ENCODE measurements around the gene PSMA8. TPM values are rescaled to one million over a fixed set of nuclear protein-coding genes. Genes with fewer than 3 reads are reported as not detected.
"Not testable (repeated sequence)": the region's sequence is repeated elsewhere in the genome, so short reads cannot be mapped to it uniquely, and the experiment has no call there.

The PSMA8 gene
- total RNA-seq (2014; rRNA removed; shearing (Covaris generic)) = 0.15 TPM in 1 of 2 replicates, not detected in the other

DNA sequence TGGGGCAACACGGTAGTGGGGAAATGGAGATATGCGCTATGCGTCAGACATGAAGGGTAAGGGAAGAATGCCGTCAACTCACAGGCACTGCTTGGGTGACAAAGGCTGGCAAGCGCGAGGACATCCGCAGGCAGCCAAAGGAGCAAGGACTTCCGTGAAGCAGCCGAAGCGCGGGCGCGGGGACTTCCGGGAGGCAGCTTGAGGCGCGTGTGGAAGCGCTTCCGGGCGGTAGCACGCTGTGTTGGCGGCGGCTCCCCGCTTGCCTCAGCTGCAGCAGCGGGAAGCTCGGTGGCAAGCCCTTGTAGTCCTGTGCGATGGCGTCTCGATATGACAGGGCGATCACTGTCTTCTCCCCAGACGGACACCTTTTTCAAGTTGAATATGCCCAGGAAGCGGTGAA, at the start of gene PSMA8:
TSS of gene PSMA8 (plus strand) at position 218 of the 400 bp plus-strand sequence. CDS start at position 315, 97 bp downstream.
- DNase-seq (ENCODE audit: low read depth) = no peak

DNA sequence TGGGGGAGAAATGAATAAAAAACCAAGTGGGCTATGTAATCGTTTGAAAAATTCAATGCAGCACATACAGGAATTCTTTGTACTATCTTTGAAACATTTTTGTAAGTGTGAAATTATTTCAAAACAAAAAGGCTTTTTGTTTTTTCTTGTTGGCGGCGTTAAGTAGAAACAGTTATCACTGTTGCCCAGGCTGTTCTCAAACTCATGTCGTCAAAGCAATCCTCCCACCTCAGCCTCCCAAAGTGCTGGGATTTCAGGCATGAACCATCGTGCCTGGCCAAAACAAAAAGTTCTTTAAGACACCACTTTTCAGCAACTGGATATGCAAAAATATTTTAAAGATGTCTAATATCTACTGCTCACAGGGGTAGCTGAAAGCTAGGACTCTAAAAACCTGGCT, 48.6 kb upstream of the PSMA8 start:
- DNase-seq (ENCODE audit: low read depth) = no peak

DNA sequence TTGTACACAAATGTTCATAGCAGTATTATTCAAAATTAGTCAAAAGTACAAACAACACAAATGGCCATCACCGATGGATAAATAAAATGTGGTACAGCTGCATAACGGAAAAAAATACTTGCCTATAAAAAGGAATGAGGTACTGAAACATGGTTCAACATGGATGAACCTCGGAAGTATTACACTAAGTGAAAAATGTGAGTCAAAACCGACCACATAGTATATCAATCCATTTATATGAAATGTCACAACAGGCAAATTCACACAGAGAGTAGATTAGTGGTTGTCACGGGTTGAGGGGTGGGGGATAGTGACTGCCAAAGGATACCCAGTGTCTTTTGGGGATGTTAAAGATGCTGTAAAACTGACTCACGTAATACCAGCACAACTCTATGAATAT, 46.7 kb upstream of the PSMA8 start:
- no peak for DNase-seq (ENCODE audit: low read depth)

DNA sequence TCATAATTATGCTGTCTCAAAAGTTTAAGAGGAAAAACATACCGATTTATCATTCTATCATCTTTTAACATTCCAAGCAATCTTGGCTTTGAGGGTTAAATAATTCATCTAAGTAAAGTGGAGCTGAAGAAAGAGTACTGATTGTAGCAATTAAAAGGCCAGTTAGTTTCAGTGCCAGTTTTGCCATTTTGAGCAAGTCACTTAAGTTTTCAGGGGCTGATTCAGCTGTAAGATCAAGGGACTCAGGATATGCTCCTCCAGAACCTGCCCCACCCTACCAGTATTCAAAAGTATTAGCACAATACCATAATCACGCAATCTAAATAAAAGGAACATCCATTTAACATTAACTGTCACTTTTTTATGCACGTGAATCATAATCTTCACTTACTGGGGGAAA, 45.2 kb upstream of the PSMA8 start:
- DNase-seq (ENCODE audit: low read depth) = peak; percentile 6

DNA sequence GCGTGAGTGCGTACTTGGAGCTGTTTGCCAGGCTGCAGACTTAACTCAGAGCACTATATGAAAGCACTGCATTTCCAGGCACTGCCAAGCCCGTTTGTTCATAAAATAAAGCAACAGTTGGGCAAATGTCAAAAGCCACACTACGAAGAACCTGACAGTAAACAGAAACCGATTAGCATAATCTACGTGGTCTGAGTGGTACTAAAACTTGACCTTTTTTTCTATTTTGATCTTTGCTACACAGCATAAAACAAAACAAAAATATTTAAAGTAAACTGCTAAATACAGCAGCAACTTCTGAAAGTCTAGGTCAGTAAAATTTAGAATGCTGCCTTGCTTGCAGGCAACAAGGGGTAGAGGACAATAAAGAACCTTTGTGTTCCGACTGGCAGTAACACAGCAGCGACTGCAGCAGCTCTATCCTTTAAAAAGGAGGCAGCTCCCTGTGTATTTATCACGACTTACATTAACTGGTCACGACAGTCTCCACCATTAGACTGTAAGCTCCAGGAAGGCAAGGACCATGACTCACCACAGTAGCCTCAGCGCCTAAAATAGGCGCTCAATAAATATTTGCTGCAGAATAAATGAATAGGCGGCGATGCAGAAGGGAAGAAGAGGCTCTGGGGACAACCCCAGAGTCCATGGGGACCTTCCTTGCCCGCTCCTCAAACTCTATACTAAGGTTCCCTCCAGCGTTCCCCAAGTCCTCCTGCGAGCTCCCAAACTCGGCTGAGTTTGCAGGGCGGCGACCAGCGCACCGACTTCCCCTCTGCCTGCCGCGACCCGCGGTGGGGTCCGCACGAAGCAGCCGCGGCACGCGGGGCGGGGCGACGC, 44.2 kb upstream of the PSMA8 start:
- DNase-seq (ENCODE audit: low read depth) = peak; percentile 48

DNA sequence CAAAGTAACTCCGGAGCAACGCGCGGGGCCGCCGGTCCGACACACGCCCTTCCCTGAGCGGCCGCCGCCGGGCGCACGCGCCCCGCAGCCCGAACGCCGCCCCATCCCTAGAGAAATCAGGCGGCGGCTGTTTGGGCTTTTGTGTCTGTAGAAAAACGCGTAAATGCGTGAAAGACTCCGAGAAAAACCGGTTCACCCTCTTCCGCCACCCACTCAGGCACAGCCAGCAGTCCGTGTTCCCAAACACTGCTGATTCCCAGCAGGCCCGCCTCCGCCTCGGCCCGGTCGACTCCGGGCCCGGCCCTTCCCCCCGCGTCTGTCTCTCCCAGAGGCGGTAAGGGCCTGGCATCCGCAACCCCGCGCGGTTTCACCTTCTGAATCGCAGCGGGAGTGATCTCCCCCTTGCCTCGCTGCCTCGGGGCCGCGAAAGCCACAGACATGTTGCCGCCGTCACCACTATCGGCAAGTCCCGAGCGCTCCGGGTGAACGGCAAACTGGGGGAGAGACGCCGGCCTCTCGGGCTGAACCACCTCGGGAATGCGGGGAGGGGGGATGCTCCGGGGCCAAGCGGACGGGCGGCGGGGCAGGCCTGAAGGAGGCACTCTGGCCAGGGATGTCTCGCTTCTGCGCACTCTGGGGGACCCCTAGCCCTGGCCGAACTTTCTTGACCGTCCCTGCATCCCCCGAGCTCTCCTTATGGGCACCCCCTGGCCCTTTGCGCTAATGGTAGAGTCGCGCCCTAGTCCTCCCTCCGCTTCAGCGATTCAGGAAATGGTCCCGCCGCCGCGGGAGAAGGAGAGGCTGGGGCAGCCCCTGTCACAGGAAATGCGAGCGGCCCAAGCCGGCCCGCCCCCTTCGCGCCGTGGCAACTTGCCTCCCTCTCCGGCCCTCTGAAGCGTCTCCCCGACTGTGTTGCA, 43.3 kb upstream of the PSMA8 start, which contains the start of gene SS18:
TSS of gene SS18 (minus strand) at position 484 of the 917 bp plus-strand sequence. CDS start at position 440, 44 bp downstream.
- DNase-seq (ENCODE audit: low read depth) = peak; percentile 94

DNA sequence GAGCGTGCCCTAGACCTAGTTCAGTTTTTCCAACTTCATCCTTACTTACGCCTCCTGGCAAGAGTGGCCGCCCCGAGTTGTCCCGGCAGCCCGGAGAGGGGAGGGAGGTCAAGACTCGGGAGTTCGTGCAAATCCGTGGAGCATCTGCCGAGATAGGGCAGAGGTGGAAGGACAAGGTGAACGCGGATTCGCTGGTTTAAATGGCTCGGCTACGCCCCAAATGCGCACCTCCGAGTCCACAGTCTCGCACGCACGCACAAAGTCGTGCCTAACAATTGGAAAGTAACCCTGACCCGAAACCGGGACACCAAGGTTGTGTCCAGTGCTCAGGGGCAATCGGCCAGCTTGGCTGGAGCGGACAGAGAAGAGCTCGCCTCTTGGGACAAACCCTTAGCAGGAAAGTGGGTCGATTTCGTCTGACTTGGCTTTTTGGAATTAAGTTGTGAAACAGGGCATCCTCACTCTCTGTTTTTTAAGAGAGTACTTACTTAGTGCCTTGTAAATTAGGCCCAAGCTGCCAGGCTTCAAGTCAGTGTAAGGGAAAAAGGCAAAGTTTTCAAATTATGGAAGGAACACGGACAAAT, 42.5 kb upstream of the PSMA8 start:
- DNase-seq (ENCODE audit: low read depth) = peak; percentile 81

DNA sequence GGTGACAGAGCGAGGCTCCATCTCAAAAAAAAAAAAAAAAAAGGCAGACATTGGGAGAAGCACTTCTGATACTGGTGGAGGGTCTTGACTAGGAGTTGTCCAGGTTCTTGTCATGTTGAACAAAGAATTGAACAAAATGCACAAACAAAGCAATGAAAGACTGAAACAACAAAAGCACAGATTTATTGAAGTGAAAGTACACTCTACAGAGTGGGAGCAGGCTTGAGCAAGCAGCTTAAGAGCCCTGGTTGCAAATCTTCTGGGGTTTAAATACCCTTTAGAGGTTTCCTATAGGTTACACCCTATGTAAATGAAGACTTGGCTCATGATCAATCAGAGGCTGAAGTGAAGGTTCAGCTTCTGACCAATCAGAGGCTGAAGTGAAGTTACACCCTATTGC, 36.8 kb upstream of the PSMA8 start:
- no peak for DNase-seq (ENCODE audit: low read depth)

DNA sequence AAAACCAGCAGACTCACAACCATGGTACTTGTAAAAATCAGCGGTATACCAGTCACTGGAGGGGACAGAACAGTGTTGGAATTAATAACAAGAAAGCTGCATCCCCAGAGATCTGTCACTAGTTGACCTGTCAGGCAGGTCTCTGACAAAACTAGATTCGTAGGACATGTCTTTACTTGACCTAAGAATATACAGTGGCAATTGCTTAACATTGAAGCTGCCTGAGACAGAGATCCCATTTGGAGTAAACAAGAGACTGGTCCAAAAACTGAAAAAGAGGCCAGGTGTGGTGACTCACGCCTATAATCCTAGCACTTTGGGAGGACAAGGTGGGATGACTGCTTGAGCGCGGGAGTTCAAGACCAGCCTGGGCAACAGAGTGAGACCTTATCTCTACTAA, 36.1 kb upstream of the PSMA8 start:
- no peak for DNase-seq (ENCODE audit: low read depth)

DNA sequence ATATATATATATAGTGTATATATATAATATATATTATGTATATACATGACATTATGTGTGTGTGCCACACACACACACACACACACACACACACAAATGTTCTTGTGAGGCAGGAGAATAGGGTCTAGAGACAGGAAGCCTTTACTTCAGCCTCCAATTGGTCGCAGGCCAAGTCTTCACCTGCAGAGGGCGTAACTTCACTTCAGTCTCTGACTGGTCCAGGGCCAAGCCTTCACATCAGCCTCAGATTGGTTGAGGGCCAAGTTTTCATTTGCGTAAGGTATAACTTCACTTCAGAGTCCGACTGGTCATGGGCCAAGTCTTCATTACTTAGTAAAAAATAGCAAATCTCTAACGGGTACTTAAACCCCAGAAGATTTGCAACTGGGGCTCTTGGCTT, 30.1 kb upstream of the PSMA8 start:
- peak; percentile 12 for DNase-seq (ENCODE audit: low read depth)

DNA sequence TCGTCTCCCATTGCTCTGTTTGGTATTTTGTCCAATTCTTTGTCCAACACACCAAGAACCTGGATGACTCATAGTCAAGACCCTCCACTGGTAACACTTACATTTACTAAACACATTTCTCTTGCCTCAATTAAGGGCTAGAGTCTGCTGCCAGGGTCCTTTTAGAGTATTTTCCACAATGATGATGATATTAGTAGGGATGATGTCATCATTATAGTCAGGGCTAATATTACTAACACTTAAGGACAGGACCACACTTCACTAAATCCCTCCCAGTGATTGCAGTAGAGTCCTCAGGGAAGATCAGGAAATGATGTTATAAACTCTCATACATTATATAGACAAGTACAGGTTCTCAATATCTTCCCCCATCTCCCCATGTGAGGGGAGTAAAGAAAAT, 29.6 kb upstream of the PSMA8 start:
- no peak for DNase-seq (ENCODE audit: low read depth)

DNA sequence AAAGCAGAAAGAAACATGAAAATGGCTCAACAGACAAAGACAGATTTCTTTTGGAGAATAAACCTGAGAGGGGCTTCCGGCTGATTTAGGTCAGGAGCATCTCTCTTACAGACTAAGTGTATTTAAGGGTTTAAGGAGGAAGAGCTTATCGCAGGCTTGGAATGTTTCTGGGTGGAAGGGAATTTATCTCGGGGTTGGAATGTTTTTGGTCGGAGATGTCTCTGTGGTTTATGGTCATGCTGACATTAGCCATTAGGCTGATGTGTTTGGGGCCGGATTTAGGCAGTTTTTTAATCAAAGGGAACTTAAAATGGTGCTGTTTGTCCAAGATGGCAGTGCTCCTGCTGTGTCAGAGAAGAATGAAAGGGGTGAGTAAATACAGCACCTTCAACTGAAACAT, 14.4 kb upstream of the PSMA8 start:
- peak; percentile 24 for DNase-seq (ENCODE audit: low read depth)

DNA sequence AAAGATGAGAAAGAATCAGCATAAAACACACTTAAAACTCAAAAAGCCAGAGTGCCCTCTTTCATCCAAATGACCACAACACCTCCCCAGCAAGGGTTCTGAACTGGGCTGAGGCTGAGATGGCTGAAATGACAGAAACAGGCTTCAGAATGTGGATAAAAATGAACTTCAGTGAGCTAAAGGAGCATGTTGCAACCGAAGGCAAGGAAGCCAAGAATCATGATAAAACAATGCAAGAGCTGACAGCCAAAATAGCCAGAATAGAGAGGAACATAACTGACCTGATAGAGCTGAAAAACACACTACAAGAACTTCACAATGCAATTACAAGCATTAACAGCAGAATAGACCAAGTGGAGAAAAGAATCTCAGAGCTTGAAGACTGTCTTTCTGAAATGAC, 12.2 kb upstream of the PSMA8 start:
- DNase-seq (ENCODE audit: low read depth) = no peak

DNA sequence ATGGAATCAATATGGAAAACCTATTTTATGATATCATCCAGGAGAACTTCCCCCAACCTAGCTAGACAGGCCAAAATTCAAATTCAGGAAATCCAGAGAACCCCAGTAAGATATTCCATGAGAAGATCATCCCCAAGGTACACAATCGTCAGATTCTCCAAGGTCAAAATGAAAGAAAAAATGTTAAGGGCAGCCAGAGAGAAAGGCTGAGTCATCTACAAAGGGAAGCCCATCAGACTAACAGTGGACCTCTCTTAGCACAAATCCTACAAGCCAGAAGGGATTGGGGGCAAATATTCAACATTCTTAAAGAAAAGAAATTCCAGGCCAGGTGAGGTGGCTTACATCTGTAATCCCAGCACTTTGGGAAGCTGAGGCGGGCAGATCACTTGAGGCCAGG, 11.7 kb upstream of the PSMA8 start:
- peak; percentile 21 for DNase-seq (ENCODE audit: low read depth)

DNA sequence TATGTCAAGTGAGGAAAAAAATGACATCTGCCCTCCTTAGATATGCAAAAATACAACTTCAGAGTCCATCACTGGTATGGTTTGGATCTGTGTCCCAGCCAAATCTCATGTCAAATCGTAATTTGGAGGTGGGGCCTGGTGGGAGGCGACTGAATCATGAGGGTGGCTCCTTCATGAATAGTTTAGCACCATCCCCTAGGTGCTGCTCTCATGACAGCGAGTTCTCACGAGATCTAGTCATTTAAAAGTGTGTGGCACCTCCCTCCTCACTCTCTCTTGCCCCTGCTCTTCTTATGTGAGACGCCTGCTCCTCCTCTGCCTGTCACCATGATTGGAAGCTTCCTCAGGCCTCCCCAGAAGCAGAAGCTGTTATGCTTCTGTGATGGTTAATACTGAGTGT, 5.9 kb upstream of the PSMA8 start:
- no peak for DNase-seq (ENCODE audit: low read depth)

DNA sequence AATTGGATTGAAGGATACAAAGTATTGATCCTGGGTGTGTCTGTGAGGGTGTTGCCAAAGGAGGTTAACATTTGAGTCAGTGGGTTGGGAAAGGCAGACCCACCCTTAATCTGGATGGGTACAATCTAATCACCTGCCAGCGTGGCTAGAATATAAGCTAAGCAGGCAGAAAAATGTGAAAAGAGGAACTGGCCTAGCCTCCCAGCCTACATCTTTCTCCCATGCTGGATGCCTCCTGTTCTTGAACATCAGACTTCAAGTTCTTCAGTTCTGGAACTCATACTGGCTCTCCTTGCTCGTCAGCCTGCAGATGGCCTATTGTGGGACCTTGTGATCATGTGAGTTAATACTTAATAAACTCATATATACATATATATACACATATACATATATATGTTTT, 5.5 kb upstream of the PSMA8 start:
- not testable (repeated sequence) for DNase-seq (ENCODE audit: low read depth)

DNA sequence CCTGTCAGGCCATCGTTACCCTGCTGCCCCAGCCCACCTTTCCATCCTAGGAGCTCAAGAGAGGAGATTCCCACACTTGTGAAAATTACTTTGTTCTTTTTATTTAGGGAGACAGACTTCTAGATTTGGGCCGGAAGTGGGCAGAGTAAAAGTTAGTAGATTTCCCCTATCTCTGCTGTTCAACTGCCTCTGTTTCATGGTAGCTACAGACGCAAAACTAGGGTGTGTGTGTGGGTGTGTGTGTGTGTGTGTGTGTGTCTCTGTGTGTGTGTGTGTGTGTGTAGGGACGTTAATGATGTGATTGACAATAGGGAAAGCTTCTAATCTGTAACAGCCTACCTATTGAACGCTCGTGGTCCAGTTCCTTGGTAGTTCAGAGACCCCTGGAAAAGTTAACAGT, 438 bp downstream of the PSMA8 start:
- no peak for DNase-seq (ENCODE audit: low read depth)

DNA sequence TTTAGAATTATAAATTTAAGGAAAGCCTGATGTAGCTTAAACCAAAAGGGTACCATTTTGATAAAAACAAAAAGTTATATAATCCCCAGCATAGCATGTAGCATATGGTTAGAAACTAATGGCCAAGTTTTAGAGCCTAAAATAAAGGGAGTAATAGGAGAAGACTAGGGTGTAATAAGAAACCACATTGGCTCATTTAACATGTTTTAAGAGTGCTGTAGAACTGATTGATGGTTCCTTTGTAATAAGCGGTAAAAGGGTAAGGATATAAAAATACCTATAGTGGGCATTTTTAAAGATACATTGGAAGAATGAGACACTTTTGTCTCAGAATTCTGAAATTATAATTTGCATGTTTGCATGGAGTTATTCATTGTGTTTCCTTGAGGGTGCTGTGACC, 1.9 kb downstream of the PSMA8 start:
- DNase-seq (ENCODE audit: low read depth) = no peak

DNA sequence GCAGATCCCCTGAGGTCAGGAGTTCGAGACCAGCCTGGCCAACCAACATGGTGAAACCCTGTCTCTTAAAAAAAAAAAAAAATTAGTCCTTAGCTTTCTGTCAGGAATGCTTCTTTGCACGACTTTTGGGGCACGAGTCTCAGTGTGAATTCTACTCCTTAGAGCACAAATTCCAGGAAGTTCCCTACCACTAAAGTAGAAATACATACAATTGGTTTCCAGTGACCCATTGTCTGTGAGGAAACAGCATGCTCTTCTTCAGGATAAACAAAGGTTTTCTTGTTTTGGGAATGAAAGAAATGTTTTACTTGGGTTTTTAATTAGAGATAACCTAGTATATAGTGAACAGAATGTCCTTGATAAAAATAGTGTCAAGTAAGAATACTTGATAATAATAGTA, 23.7 kb downstream of the PSMA8 start:
- DNase-seq (ENCODE audit: low read depth) = no peak

DNA sequence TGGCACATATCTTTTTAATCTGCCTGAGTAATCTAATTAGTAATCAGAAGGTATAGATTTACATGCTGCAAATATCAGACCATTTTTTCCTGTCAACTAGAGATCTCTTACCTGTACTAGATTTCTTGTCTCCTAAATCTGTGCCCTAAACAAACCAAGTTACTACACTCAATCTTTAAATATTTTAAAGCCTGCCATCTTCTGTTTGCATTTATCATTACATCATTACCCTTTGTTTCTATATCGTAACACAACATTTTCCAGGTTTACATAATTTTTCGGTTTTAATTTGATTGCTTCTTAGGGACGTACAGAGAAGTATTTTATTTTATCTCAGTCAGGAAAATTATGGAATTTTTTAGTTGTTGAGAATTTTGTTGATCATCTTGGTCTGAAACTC, 25.7 kb downstream of the PSMA8 start:
- peak; percentile 8 for DNase-seq (ENCODE audit: low read depth)

DNA sequence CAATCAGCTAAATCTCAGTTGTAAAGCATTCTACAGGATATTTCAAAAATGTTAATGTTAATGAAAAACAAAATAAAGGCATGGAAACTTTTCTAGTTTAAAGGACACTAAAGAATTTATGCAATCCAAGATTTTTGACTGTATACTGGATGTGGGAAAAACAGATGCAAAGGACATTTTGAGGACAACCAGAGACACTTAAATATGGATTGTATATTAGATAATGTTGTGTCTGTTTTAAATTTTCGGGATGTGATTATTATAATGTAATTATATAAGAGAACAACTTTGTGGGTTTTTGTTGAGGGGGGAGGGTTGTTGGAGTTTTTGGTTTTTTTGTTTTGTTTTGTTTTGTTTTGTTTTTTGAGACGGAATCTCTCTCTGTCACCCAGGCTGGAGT, 30.9 kb downstream of the PSMA8 start:
- DNase-seq (ENCODE audit: low read depth) = no peak

DNA sequence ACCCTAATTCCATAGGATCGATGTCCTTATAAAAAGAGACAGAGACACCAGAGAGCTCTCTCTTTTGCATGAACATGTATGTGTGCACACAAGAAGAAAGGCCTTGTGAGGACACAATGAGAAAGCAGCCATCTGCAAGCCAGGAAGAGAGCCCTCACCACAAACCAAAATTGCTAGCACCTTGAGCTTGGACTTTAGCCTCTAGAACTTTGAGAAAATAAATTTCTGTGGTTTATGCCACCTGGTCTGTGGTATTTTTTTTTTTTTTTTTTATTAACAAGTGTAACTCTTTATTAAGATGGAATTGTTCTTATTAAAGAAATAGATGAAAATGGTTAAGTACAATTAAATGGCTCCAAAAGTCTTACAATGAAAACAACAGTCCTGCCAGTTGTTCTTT, 33.9 kb downstream of the PSMA8 start:
- DNase-seq (ENCODE audit: low read depth) = peak; percentile 16

All from M059J (cell line).